ENCODE data around the gene CMTM1.

GRCh38 chr16:66537236-66537635 lies 29.0 kb upstream of the CMTM1 start:
- TF ChIP-seq CTCF (optimal IDR thresholded peaks at IDR 0.05 in 1 of 3, IDR thresholded peaks at IDR 0.05 in 1 of 3, conservative IDR thresholded peaks at IDR 0.05 in 1 of 3; ENCODE audit: extremely low read depth in 1 of 3, insufficient read depth in 2 of 3, low read length in 3 of 3) (no peak), EZH2 (IDR thresholded peaks at IDR 0.05; ENCODE audit: low read length) (no peak)
